HG03575 (cell line): ENCODE results near the gene DERA.
A peak's percentile ranks its signal among the peaks of the same experiment; 100 is the strongest.
"Not testable (repeated sequence)": the region's sequence is repeated elsewhere in the genome, so short reads cannot be mapped to it uniquely, and the experiment has no call there.

ENCODE experiments used
- ATAC-seq: cut with Tn5 transposase; IDR thresholded peaks from one replicate; pipeline ENCODE4 v1.9.1; 2021; ENCODE audit not compliant: unreplicated experiment, insufficient number of reproducible peaks, low FRiP score; ENCODE audit errors: extremely low read depth

Gene DERA

DNA sequence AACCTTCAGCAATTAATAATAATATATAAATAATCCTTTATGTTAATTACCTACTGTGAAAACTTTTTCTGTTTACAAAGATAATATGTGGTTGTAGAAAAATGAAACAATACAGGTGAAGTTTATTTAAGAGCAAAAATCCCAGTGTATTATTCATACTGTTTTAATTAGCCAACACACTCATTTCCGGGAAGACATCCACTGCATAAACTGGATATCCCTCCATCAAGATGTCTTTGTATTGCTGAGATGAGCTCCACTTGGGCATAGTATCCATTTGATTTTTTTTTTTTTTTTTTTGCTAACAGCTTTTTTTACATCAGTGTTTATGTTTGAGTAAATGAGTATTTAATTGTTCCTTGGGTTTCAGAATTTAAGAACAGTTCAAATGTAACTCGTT lies 13.7 kb upstream of the DERA start:
- no peak for ATAC-seq

DNA sequence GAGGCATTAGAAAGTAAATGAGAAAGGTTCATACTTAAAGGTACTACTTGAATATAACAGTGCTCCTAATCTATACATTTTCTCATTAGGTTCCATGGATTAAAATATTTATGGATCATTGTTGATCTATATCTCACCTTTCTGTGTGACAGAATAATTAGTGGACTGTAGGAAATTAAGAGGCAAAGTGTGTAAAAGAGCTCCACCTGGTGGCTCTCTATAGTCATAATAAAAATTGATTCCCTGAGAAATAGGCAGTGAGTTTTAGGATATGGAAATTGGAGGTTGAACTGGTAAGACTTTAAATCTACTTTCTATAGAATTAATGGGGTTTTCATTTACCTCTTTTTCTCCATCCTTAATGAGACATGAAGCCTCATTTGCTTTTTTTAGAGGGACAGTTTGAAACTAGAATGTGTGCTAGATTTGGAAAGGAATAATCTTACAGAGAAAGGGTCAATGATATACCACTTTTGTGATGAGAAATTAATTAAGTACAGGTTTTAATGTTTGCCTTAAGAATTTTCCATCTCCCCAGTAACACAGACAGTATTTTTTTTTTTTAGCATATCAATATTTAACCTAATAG lies 11.8 kb upstream of the DERA start:
- ATAC-seq: no peak

GRCh38 chr12:15904378-15904920 lies 6.7 kb upstream of the DERA start:
- ATAC-seq: no peak

DNA sequence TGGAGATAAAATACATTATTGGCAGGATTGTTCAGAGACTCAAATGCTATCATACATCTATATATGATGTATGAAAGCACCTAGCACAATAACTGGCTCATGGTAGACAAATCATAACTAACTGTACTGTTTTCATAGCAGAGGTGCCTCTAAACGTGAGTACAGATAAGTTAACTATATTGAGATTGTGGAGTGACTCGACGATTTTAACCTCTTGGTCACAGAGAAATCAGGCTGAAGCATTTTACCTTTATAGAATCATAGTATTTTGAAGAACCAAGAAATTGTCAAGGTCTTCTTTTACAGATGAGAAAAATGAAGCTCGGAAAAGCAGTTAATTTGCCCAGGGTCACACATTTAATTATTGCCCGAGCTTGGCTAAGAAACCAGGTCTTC lies 666 bp upstream of the DERA start:
- ATAC-seq: no peak

DNA sequence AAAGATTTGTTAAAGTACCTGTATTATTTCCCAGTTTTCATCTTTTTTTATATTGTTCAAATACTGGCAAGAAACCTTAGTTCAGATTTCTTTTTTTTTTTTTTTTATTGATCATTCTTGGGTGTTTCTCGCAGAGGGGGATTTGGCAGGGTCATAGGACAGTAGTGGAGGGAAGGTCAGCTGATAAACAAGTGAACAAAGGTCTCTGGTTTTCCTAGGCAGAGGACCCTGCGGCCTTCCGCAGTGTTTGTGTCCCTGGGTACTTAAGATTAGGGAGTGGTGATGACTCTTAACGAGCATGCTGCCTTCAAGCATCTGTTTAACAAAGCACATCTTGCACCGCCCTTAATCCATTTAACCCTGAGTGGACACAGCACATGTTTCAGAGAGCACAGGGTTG lies 799 bp downstream of the DERA start:
- not testable (repeated sequence) for ATAC-seq

DNA sequence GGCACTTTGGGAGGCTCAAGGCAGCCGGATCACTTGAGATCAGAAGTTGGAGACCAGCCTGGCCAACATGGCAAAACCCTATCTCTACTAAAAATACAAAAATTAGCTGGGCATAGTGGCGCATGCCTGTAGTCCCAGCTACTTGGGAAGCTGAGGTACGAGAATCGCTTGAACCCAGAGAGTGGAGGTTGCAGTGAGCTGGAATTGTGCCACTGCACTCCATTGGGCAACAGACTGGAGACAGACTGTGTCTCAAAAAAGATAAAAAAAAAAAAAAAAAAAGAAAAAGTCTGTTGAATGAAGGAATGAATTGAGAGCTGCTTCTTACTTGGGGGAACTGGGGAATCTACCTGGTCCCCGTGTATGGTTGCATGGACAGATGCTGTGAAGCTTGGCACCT lies 3.0 kb downstream of the DERA start:
- not testable (repeated sequence) for ATAC-seq

DNA sequence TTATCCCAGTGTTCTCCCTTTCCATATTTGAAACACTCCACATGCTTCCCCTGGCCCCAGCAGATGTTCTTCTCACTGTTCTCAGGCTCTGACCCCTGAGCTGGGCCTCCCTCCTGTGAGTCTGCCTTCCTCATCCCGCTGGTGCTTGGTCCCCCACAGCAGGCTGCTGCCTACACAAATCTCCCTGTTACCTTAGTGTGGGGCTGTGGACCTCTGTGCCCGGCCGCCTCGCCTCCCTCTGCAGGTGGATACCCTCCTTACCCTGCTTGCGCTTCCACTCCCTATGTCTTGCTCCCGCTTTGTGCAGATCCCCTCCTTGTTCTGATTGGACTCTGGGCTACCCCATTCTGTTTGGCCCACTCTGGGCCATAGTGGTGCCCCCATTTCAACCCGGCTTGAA lies 6.9 kb downstream of the DERA start:
- ATAC-seq: no peak

DNA sequence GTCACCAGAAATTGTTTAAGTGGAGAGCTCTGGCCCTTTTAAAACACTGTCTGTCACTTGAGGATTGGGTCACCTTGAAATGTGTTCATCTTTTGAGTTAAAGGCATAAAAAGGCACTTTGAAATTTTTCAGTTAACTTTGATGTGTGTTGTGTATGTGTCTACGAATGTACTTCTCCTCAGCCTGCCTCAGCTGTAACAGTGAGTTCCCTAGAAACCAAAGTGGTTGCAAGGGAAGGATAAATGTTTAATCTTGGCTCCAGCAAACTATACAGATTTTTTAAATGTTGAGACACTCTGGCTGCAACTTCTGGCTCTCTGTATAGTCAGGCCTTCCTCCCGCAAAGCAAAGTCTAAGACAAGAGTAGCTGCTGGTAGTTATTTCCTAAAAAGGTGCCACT lies 8.3 kb downstream of the DERA start:
- ATAC-seq: no peak

DNA sequence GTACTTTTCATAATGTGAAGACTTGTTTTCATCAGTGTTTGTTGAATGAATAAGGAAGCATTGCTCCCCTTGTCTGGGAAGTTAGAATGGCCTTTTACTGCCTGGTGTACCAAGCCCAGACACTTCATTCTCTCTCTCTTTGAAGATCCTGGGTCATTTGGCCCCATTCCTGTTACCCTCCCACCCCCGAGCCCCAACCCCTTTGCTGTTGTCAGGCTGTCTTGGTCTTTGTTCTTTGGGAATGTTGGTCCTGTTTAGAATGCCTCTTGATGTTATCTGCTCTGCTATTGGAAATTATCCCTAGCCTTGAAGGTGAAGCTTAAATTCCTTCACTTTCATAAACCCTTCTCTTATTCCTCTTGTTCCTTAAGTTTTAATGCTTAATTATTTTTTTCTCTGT lies 13.8 kb downstream of the DERA start:
- ATAC-seq: no peak

- no peak for ATAC-seq
Observed at GRCh38 chr12:15928346-15928745, 17.2 kb downstream of the DERA start.

- no peak for ATAC-seq
Observed at GRCh38 chr12:15928870-15929571, 17.9 kb downstream of the DERA start.

- peak; percentile 45 for ATAC-seq
Observed at GRCh38 chr12:15931590-15932053, 20.5 kb downstream of the DERA start.

DNA sequence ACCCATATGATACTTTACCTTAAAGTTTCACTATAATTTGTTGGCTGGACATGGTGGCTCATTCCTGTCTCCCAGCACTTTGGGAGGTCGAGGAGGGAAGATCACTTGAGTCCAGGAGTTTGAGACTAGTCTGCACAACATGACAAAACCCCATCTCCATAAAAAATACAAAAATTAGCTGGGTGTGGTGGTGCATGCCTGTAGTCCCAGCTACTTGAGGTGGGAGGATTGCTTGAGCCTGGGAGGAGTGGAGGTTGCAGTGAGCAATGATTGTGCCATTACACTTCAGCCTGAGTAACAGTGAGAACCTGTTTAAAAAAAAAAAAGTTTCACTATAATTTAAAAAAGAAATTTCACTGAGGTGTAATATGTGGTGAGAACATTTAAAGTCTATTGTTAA lies 21.2 kb downstream of the DERA start:
- ATAC-seq: no peak

GRCh38 chr12:15932971-15933370 lies 21.8 kb downstream of the DERA start:
- no peak for ATAC-seq

GRCh38 chr12:15933751-15934150 lies 22.6 kb downstream of the DERA start:
- no peak for ATAC-seq

- ATAC-seq: no peak
Observed at GRCh38 chr12:15936751-15937150, 25.6 kb downstream of the DERA start.

GRCh38 chr12:15937902-15938301 lies 26.8 kb downstream of the DERA start:
- no peak for ATAC-seq

GRCh38 chr12:15939111-15939510 lies 28.0 kb downstream of the DERA start:
- no peak for ATAC-seq

DNA sequence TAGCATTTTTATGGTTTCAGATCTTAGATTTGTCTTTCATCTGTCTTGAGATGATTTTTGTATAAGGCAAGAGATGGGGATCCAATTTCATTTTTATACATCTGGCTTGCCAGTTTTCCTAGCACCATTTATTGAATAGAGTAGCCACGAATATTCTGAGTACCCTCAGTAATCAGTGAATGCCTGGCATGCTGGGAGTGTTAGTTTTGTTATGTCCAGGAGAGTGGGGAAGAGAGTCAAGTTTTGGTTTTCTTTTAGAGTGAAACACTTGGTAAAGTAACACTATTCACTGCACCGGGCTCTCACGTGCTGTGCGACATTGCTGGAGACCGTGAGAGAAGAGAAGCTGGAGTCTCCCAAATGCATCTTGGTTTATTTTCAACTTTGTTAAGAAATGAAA lies 31.3 kb downstream of the DERA start:
- no peak for ATAC-seq

GRCh38 chr12:15943519-15943918 lies 32.4 kb downstream of the DERA start:
- ATAC-seq: not testable (repeated sequence)

GRCh38 chr12:15948461-15948860 lies 37.3 kb downstream of the DERA start:
- not testable (repeated sequence) for ATAC-seq
